GM18505 (cell line): ENCODE measurements around the gene METTL26.

ENCODE experiments used
- ATAC-seq: cut with Tn5 transposase; IDR thresholded peaks from one replicate; pipeline ENCODE4 v1.9.1; 2021; ENCODE audit not compliant: unreplicated experiment
- POLR2A ChIP-seq: IDR thresholded peaks from 4 replicates; pipeline ENCODE4 v1.6.1; 2011; ENCODE audit warnings: borderline replicate concordance; ENCODE audit not compliant: insufficient read depth, insufficient read length; ENCODE audit errors: extremely low read depth

The METTL26 gene

DNA sequence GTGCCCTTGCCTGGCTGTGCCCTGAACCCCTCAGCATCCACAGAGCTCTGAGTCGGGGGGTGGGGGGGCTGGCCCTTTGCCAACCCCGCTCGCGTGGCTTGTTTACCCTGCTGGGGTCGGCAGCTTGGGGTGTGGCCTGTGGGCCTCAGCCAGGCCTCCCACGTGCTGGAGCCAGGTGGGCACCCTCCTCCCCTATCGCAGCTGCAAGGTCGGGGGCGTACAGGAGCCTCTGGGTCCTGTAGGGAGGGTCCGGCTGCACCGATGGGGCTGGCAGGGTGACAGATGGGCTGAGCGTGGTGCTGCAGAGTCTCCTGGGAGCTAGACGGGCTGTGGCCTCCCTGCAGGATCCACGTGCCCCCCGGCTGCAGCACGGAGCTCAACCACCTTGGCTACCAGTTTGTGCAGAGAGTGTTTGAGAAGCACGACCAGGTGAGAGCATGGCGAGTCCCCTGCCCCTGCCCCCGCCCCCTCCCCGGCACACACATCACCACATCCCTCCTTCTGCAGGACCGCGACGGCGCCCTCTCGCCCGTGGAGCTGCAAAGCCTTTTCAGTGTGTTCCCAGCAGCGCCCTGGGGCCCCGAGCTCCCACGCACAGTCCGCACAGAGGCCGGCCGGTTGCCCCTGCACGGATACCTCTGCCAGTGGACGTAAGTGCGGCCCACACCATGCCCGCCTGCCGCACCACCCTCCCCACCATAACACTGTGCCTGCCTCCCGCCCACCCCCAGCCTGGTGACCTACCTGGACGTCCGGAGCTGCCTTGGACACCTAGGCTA is 35.4 kb upstream of the METTL26 start:
- no peak for TF ChIP-seq POLR2A
- no peak for ATAC-seq

DNA sequence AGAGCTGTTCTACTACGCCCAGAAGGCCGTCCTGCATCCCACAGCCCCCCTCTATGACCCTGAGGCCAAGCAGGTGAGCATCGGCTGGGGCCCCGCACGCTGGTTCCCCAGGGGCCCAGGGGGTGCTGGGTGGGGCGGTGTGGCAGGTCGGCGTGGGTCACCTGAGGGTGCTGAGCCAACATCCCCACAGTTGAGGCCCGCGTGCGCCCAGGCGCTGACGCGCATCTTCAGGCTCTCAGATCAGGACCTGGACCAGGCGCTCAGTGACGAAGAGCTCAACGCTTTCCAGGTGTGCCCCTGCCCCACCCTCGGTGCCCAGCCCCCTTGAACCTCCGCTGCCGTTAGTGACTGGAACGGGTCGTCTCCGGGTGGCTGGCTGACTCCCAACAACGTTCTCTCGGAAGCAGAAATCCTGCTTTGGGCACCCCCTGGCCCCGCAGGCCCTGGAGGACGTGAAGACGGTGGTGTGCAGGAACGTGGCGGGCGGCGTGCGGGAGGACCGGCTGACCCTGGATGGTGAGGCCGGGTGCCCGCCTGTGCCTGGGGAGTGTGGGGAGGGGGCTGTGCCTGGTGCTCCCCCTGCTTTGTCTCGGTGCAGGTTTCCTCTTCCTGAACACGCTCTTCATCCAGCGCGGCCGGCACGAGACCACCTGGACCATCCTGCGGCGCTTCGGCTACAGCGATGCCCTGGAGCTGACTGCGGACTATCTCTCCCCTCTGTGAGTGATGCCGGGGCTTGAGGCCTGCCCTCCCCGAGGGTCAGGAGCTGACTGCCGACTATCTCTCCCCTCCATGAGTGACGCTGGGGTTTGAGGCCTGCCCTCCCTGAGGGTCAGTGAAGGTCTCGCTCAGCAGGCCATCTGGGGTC is 34.6 kb upstream of the METTL26 start:
- ATAC-seq, result no peak
- no peak for TF ChIP-seq POLR2A

DNA sequence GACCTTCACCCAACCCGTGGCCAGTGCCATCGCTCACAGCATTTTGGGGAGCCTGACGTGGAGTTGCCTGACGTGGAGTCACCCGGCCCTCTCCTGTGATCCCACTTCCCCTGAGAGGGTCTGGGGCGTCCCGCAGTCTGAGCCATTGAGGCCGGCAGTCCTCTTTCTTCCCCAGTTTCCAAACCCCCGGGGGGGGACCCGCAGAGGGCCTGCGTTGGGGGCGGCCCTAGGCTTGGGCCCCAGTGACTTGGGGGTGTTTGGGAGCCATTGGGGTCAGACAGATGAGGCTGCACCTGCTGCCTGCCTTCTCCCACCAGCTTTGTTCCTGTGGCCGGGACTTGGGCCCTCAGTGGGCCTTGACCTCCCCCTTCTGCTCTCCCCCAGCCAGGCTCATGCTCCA is 33.6 kb upstream of the METTL26 start:
- no peak for ATAC-seq
- TF ChIP-seq POLR2A, result no peak

DNA sequence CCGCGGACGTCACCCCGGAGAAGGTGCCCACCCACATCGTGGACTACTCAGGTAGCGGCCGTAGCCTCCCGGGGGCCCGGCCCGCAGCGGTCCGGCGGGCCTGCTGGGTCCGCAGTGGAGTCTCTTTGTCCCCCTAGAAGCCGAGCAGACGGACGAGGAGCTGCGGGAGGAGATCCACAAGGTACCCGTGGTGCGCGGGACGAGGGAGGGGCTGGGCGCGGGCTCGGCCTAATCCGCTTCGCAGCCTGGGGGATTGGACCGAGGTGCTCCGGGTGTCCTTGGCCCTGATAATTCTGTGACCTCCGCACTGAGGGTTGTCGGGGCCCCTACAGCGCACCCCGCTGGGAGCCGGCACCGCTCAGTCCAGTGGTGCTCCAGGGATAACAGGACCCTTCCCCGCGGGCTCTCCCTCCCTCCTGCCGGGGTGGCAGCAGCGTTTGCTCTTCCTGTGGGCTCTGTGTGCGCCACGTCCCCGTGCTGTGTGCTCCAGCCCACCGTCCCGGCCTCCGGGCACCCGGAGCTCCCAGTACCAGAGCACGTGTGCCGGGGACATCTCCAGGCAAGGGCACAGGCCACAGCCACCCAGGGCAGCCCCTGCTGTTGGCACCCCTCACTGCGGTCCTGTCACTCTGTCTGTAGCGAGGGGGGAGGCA is 32.5 kb upstream of the METTL26 start:
- peak; percentile 1 for ATAC-seq
- TF ChIP-seq POLR2A, result no peak

DNA sequence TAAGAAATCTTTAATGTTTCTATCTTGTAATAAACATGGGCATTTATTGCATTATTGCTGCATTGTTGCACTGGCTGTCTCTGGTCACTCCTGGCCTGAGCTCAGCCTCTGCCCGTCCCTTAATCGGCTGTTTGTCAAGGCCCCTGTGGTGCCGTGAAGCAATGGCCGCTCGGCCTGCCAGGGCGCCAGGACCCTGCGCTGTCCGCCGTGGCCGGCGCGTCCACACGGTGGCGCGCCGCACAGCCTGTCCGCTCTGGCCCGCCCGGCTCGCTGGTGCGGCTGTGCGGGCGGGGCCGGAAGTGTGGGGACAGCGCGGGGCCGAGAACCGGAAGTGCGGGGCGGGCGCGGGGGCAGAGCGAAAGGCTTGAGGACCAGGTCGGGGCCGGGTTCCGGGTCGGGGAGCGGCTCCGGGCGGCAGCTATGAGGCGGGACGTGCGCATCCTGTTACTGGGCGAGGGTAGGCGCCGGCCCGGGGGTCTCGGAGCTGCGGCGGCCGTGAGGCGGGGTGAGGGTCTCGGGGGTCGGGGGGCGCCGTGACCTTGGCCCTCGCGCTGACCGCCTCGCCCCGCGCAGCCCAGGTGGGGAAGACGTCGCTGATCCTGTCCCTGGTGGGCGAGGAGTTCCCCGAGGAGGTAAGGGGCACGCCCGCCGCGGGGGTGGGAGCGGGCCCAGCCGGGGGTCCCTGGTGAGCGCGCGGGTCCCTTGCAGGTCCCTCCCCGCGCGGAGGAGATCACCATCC is 31.8 kb upstream of the METTL26 start, which contains the start of gene RHOT2:
Gene RHOT2 (plus strand): TSS at position 353 of the 739 bp plus-strand sequence. CDS start 68 bp downstream, at position 421.
- peak; percentile 92 for TF ChIP-seq POLR2A
- peak; percentile 73 for ATAC-seq

DNA sequence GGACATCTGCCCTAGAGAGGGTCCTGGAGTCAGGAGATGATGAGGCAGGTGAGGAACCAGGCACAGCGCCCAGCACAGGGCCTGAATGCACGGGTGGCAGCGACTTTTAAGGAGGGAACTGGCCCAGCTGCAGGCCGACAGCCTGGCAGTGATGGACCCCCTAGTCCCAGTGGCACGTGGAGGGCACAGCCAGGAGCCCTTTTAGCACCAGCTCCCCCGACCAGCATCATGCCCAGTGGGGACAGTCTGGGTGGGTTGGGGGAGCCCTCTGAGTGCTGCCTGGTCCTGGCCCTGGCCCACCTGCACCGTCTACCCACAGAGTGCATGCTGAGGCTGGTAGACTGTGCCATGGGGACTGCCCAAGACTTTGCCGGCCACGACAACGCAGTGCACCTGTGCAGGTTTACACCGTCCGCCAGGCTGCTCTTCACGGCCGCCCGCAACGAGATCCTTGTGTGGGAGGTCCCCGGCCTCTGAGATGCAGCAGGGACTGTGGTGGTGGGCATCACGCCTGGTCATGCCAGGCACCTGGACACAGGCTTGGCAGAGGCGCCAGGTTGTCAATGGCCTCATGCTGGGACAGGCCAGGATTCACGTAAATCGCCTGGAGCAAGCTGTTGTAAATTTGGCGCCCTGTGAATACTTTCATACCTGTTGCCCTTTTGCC is 31.1 kb upstream of the METTL26 start:
- TF ChIP-seq POLR2A, result no peak
- no peak for ATAC-seq

DNA sequence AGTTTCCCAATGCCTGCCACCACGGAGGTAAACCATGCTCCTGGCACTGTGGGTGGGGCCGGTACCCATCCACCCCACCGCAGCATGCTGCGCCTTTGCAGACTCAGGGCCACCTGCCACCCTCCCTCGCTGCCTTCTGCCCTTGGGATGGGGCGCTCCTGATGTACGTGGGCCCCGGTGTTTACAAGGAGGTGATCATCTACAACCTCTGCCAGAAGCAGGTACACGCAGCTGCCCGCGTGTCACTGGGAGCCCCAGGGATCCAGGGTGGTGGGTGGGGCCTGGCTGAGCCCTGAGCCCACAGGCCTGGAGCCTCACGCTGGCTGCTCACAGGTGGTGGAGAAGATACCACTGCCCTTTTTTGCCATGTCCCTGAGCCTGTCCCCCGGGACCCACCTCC is 30.5 kb upstream of the METTL26 start:
- no peak for ATAC-seq
- no peak for TF ChIP-seq POLR2A

DNA sequence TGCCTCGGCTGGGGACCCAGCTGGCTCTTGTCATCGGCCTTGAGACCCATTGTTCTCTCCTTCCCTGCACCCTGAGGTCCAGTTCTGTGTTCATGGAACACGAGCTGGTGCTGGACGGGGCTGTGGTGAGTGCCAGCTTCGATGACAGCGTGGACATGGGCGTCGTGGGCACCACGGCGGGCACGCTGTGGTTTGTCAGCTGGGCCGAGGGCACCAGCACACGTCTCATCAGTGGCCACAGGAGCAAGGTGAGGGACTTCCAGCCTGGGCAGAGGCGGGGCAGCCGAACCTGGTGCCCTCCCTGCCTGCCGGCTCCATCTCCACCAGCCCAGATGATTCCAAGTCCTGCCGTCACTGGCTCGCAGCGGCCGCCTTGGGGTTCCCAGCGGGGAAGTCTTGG is 26.5 kb upstream of the METTL26 start:
- no peak for TF ChIP-seq POLR2A
- ATAC-seq, result no peak

DNA sequence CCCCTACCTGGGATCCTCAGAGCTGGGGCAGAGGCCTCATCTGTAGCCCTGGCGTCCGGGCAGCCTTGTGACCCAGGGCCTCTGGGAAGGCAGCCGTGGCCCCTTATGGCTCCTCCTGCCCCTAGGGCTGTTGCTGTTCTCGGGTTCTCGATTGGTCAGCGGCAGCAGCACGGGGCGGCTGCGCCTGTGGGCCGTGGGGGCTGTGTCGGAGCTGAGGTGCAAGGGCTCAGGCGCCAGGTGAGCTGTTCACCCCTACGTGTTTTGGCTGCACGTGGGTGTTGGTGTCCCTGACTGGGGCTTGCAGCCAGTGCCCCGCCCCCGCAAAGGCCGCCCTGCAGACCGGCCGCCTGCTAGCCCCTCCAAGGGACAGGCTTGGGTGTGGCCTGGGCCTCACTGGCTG is 26.0 kb upstream of the METTL26 start:
- no peak for TF ChIP-seq POLR2A
- no peak for ATAC-seq

DNA sequence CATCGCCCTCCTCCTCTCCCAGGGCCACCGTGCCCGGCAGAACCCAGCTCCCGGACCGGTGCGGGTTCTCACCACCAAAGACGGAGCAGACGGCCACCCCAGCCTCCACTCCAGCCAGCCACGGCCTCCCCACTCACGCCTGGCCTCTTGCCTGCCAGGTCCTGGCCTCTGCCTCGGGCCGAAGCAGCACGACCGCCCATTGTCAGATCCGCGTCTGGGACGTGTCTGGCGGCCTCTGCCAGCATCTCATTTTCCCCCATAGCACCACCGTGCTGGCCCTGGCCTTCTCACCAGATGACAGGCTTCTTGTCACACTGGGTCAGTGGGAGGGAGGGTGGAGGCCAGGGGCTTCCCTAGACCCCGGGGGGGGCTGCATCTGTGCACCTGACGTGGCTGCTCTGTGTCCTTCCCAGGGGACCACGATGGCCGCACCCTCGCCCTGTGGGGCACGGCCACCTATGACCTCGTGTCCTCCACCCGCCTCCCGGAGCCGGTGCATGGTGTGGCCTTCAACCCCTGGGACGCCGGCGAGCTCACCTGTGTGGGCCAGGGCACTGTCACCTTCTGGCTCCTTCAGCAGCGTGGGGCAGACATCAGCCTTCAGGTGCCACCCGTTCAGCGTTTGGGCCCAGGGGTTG is 25.2 kb upstream of the METTL26 start:
- ATAC-seq, result no peak
- no peak for TF ChIP-seq POLR2A

DNA sequence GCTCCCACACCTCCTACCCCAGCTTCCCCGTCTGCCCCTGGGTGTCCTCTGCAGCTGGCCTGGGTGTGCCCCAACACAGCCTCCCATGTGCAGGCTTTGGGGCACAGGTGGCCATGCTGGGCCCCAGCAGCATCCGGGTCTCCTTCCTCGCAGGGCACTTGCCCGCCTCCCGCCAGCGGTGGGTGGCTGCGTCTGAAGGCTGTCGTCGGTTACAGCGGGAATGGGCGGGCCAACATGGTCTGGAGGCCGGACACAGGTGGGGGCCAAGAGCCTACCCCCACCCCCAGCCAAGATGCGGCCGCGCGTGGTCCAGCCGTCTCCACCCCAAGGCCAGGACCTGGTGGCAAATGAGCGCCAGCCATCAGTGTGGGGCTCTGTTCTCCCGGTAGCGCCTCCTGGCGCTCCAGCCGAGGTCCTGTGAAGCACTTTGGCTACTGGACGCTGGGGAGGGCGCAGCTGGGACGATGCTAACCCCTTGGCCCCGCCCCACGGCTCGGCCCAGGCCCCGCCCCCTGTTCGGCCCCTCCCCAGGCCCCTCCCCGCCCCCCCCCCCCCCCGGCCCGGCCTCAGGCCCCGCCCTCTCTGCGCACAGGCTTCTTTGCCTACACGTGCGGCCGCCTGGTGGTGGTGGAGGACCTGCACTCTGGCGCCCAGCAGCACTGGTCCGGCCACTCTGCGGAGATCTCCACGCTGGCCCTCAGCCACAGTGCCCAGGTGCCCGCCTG is 24.5 kb upstream of the METTL26 start:
- no peak for TF ChIP-seq POLR2A
- peak; percentile 44 for ATAC-seq
